Keratinocyte (primary cell): ENCODE measurements around the gene SMIM35. TPM values are rescaled to one million over a fixed set of nuclear protein-coding genes. Genes with fewer than 3 reads are reported as not detected.

Experiments
- DNase-seq: peaks from one replicate; pipeline ENCODE4 v3.0.0-alpha.2; 2011; ENCODE audit warnings: low read depth, missing footprints, low spot score
- FAIRE-seq: peaks from 2 replicates; lab custom pipeline; 2011; peaks lifted over from hg19 to GRCh38; lab: Jason Lieb, UNC
- H2AFZ ChIP-seq: 2 replicates; pipeline ENCODE4 v1.6.0; 2012; ENCODE audit warnings: low read length, control low read depth, inconsistent platforms; ENCODE audit not compliant: control insufficient read depth
- H3K27ac ChIP-seq: 2 replicates; pipeline ENCODE4 v1.5.1; 2011; ENCODE audit warnings: low read length; ENCODE audit not compliant: control insufficient read depth, insufficient read depth
- H3K27me3 ChIP-seq: 3 replicates; pipeline ENCODE4 v1.6.0; 2011; ENCODE audit warnings: low read length; ENCODE audit not compliant: control insufficient read depth, insufficient read depth; ENCODE audit errors: extremely low read depth
- H3K36me3 ChIP-seq, 2 experiments: 2 replicates in 1 of 2; 3 replicates in 1 of 2; pipeline ENCODE4 v1.5.1; 2011; ENCODE audit warnings: low read length in 2 of 2, mild to moderate bottlenecking in 1 of 2; ENCODE audit not compliant: control insufficient read depth in 2 of 2, insufficient read depth in 2 of 2; ENCODE audit errors: extremely low read depth in 1 of 2
- H3K4me1 ChIP-seq: 3 replicates; pipeline ENCODE4 v1.5.1; 2011; ENCODE audit warnings: low read length; ENCODE audit not compliant: control insufficient read depth, insufficient read depth; ENCODE audit errors: extremely low read depth
- H3K4me2 ChIP-seq: 3 replicates; pipeline ENCODE4 v1.6.0; 2011; ENCODE audit warnings: low read depth, low read length; ENCODE audit not compliant: control insufficient read depth, insufficient read depth; ENCODE audit errors: extremely low read depth
- H3K4me3 ChIP-seq, 3 experiments: fragments of 200-600 bp in 1 of 3; sonication (generic) in 1 of 3; 2 replicates in 2 of 3; 3 replicates in 1 of 3; pipeline ENCODE4 v1.5.1; 2011 to 2016; ENCODE audit warnings: low read length in 3 of 3, mild to moderate bottlenecking in 3 of 3, control low read depth in 2 of 3, inconsistent platforms in 1 of 3, low read depth in 1 of 3, mixed read lengths in 1 of 3, mixed run types in 1 of 3, moderate library complexity in 1 of 3; ENCODE audit not compliant: control insufficient read depth in 2 of 3, insufficient read depth in 2 of 3; ENCODE audit errors: extremely low read depth in 1 of 3
- H3K79me2 ChIP-seq: 2 replicates; pipeline ENCODE4 v1.6.0; 2012; ENCODE audit warnings: low read length; ENCODE audit not compliant: control insufficient read depth, insufficient read depth
- H3K9ac ChIP-seq: 3 replicates; pipeline ENCODE4 v1.6.0; 2011; ENCODE audit warnings: low read length; ENCODE audit not compliant: control insufficient read depth, insufficient read depth; ENCODE audit errors: extremely low read depth
- H3K9me1 ChIP-seq: 3 replicates; pipeline ENCODE4 v1.6.0; 2011; ENCODE audit warnings: low read length; ENCODE audit not compliant: control insufficient read depth, insufficient read depth; ENCODE audit errors: extremely low read depth
- H3K9me3 ChIP-seq: 2 replicates; pipeline ENCODE4 v1.5.1; 2012; ENCODE audit warnings: low read depth, low read length; ENCODE audit not compliant: control insufficient read depth
- H4K20me1 ChIP-seq: 3 replicates; pipeline ENCODE4 v1.6.0; 2011; ENCODE audit warnings: low read length; ENCODE audit not compliant: control insufficient read depth, insufficient read depth; ENCODE audit errors: extremely low read depth
- CTCF ChIP-seq, 3 experiments: IDR thresholded peaks in 1 of 3; conservative IDR thresholded peaks in 1 of 3; optimal IDR thresholded peaks in 1 of 3; 2 replicates in 2 of 3; 3 replicates in 1 of 3; pipeline versions ENCODE3 to v1.5.1; 2011; ENCODE audit warnings: low read length in 3 of 3, mild to moderate bottlenecking in 3 of 3, moderate library complexity in 2 of 3, control low read depth in 1 of 3, inconsistent platforms in 1 of 3; ENCODE audit not compliant: insufficient read depth in 2 of 3; ENCODE audit errors: extremely low read depth in 1 of 3
- EZH2 ChIP-seq: IDR thresholded peaks from one replicate; pipeline ENCODE4 v1.6.1; 2012; ENCODE audit warnings: inconsistent platforms, mild to moderate bottlenecking, low read length, moderate library complexity
- dilution Hi-C: fragments of 300-500 bp; cut with MboI; formaldehyde crosslinking; loops from one replicate; pipeline ENCODE4 v1.7.0; 2020; ENCODE audit warnings: low sequenced_read_pairs; ENCODE audit not compliant: extremely low pct_ligation_motif_present
- polyA plus RNA-seq, 5 experiments: library from polyadenylated mRNA; depleted of rRNA in 3 of 5; stranded (reverse) in 3 of 5; stranded (forward) in 1 of 5; unstranded in 1 of 5; fragments of >200 nt; gene quantifications; 1 replicate in 1 of 5; 2 replicates in 3 of 5; 3 replicates in 1 of 5; pipeline versions ENCODE4 v1.2.1 to v1.2.3, GENCODE V29; 2011 to 2012; ENCODE audit warnings: missing spikeins in 2 of 5, low read depth in 1 of 5, low replicate concordance in 1 of 5

The SMIM35 gene
- polyA plus RNA-seq, 1 donor (not counting 4 experiments of a cell fraction or from before 2014, with no cell fraction given) = not detected

- Histone ChIP-seq H3K4me1 (peaks cover 2% of the 10 kb centered on the region), H4K20me1 (no peaks in the 10 kb centered on the region), H3K9me1 (no peaks in the 10 kb centered on the region), H3K27me3 (peaks cover 6% of the 10 kb centered on the region), H3K4me3 (no peak overlapping the region), H3K79me2 (no peaks in the 10 kb centered on the region), H3K4me2 (no peak overlapping the region), H3K9me3 (no peaks in the 10 kb centered on the region), H3K9ac (no peak overlapping the region), H3K36me3 (no peaks in the 10 kb centered on the region), H3K27ac (no peak overlapping the region), H2AFZ (no peak overlapping the region)
- TF ChIP-seq CTCF (optimal IDR thresholded peaks at IDR 0.05 in 1 of 3, IDR thresholded peaks at IDR 0.05 in 1 of 3, conservative IDR thresholded peaks at IDR 0.05 in 1 of 3; ENCODE audit: extremely low read depth in 1 of 3, insufficient read depth in 2 of 3, low read length in 3 of 3) (no peak), EZH2 (no peak)
- dilution Hi-C loops = no loop called here
- DNase-seq = no peak
- FAIRE-seq = no peak
These were observed 25.1 kb downstream of the SMIM35 start for GRCh38 chr11:118061586-118062125.

- H3K79me2 ChIP-seq = no peaks in the 10 kb centered on the region
- peaks cover 6% of the 10 kb centered on the region for H3K27me3 ChIP-seq
- no peak for TF ChIP-seq CTCF (optimal IDR thresholded peaks at IDR 0.05 in 1 of 3, IDR thresholded peaks at IDR 0.05 in 1 of 3, conservative IDR thresholded peaks at IDR 0.05 in 1 of 3; ENCODE audit: extremely low read depth in 1 of 3, insufficient read depth in 2 of 3, low read length in 3 of 3)
- TF ChIP-seq EZH2 = no peak
- H3K9ac ChIP-seq = no peak overlapping the region
- H4K20me1 ChIP-seq = no peaks in the 10 kb centered on the region
- H2AFZ ChIP-seq = no peak overlapping the region
- no peaks in the 10 kb centered on the region for H3K9me3 ChIP-seq
- peaks cover 2% of the 10 kb centered on the region for H3K4me1 ChIP-seq
- no peak overlapping the region for H3K27ac ChIP-seq
- no peak overlapping the region for H3K4me3 ChIP-seq
- dilution Hi-C loops = no loop called here
- no peak overlapping the region for H3K4me2 ChIP-seq
- H3K36me3 ChIP-seq = no peaks in the 10 kb centered on the region
- H3K9me1 ChIP-seq = no peaks in the 10 kb centered on the region
- no peak for FAIRE-seq
- no peak for DNase-seq
These were observed 25.9 kb downstream of the SMIM35 start for GRCh38 chr11:118060869-118061268.
